ENCODE results near the gene FLRT2. TPM values are rescaled to one million over a fixed set of nuclear protein-coding genes. Genes with fewer than 3 reads are reported as not detected.

FLRT2 gene
- total RNA-seq, 4 donors from 2014 or later: 2.2 to 7.1 (median 5.4) TPM

DNA sequence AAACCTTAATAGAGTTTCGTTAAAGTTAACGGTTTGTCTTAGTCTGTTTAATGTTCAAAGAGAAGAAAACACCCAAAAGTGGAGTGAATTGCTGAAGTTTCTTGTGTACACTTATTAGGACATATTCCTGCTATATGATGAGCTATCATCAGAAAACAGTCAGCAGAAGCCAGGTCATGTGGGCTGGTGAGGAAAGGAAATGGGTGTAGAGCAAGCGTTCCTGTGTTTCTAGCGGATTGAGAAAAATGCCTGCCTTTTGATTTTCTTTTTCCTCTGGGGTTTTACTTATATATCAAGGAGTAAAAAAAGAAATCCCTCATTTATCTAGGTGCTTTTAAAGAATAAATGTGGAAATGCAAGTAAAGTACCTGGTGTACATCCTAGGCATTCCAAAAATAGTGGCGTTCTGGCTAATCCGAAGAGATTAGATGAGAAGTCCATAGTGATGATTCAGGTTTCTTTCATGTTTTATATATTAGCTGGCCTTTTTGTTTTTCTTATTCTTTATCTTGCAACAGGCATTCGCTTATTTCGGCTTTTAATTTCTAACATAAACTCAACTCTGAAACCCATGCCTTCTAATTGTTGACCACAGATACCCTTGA, 50.7 kb downstream of the FLRT2 start:
- Histone ChIP-seq H3K4me3 (no peak overlapping the region), H3K27me3 (no peaks in the 10 kb centered on the region), H3K27ac (peak overlapping the region; percentile 35 to 86 (median 82)), H3K9me3 (no peaks in the 10 kb centered on the region), H3K36me3 (no peaks in the 10 kb centered on the region), H3K4me1 (peaks cover 47 to 60% of the 10 kb centered on the region in 2 donors)
- in situ Hi-C loops (cut with MboI; ENCODE audit: low sequenced_read_pairs in 4 of 4) (no loop called here), intact Hi-C loops (cut with DNase I; ENCODE audit: low total_unique reads) (no loop called here)
- no peak for TF ChIP-seq POLR2A (IDR thresholded peaks at IDR 0.05)
- TF ChIP-seq, protein P1, sequence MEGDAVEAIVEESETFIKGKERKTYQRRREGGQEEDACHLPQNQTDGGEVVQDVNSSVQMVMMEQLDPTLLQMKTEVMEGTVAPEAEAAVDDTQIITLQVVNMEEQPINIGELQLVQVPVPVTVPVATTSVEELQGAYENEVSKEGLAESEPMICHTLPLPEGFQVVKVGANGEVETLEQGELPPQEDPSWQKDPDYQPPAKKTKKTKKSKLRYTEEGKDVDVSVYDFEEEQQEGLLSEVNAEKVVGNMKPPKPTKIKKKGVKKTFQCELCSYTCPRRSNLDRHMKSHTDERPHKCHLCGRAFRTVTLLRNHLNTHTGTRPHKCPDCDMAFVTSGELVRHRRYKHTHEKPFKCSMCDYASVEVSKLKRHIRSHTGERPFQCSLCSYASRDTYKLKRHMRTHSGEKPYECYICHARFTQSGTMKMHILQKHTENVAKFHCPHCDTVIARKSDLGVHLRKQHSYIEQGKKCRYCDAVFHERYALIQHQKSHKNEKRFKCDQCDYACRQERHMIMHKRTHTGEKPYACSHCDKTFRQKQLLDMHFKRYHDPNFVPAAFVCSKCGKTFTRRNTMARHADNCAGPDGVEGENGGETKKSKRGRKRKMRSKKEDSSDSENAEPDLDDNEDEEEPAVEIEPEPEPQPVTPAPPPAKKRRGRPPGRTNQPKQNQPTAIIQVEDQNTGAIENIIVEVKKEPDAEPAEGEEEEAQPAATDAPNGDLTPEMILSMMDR (IDR thresholded peaks at IDR 0.05 in 4 of 5, conservative IDR thresholded peaks at IDR 0.05 in 1 of 5): no peak
- DNase-seq (no peak), ATAC-seq (no peak)

DNA sequence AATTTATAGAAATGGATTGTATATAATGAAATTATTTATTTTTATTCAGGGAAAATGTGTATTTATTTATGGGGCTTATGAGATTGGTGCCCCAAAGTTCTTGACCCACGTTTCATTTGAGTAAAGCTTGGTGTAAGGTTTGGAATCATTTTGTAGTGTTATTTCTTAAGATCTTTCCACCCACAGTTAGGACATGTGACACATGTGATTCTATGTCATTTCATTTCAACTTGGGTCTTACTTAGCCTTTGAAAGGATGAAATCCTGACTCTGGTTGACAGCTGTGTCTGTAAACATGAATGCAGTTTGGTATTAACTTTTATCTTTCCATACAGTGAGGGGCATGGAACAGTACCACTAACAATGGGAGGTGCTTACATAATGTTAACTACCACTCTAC, 51.7 kb downstream of the FLRT2 start:
- H3K27me3 ChIP-seq: no peaks in the 10 kb centered on the region
- no peaks in the 10 kb centered on the region for H3K36me3 ChIP-seq
- no peaks in the 10 kb centered on the region for H3K9me3 ChIP-seq
- TF ChIP-seq, protein P1 (IDR thresholded peaks at IDR 0.05 in 4 of 5, conservative IDR thresholded peaks at IDR 0.05 in 1 of 5): no peak
- in situ Hi-C loops (cut with MboI; ENCODE audit: low sequenced_read_pairs in 4 of 4) (no loop called here), intact Hi-C loops (cut with DNase I; ENCODE audit: low total_unique reads) (no loop called here)
- H3K4me1 ChIP-seq: peaks cover 37 to 51% of the 10 kb centered on the region in 2 donors
- H3K27ac ChIP-seq: peak overlapping the region; percentile 35 to 86 (median 82)
- DNase-seq (no peak), ATAC-seq (no peak)
- no peak overlapping the region for H3K4me3 ChIP-seq

DNA sequence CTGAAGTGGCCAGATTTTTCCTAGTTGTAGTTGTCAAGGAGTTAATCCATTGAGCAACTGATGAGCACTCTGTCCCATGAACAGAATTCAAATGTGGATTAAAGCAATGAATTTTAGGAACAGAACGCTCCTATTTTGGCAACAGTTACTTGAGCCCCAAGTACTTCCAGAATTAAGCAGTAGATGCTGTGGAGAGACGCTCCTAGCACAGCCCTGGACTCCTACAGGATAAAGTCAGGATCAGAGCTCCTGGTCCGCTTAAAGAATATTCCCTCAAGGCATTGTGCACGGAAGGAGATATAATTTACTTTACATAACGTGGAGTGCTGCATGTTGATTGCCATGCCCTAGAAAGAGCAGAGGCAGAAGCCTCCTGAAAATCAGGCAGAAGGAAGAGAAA, 53.4 kb downstream of the FLRT2 start:
- Histone ChIP-seq H3K4me1 (peaks cover 34 to 44% of the 10 kb centered on the region in 2 donors), H3K4me3 (no peak overlapping the region), H3K36me3 (no peaks in the 10 kb centered on the region), H3K27ac (peak overlapping the region; percentile 32 to 83 (median 65)), H3K27me3 (no peaks in the 10 kb centered on the region), H3K9me3 (no peaks in the 10 kb centered on the region)
- ATAC-seq (peak; percentile 22 to 46), DNase-seq (no peak)
- TF ChIP-seq, protein P1 (IDR thresholded peaks at IDR 0.05 in 4 of 5, conservative IDR thresholded peaks at IDR 0.05 in 1 of 5): no peak
- no peak for TF ChIP-seq POLR2A (IDR thresholded peaks at IDR 0.05)
- intact Hi-C loops (cut with DNase I; ENCODE audit: low total_unique reads): no loop called here
- in situ Hi-C loops (cut with MboI; ENCODE audit: low sequenced_read_pairs in 4 of 4): no loop called here

DNA sequence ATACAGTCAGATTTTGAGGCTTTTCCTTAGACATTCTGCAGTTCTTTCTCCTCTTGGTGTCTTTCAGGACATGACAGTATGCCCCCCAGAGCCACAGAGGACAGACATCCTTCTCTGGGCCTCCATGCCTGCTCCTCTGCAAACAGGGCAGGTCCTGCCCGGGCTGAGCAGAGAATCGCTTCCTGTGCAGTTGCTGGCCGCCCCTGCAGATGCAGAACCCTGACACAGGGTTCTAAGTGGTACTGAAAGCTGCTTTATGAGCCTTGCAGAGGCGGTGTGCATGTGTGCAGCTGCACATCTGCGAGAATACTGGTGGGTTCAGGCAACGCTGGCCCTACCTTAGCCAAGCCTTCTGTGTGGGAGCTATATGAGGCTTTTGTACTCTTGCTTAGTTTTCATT, 54.5 kb downstream of the FLRT2 start:
- TF ChIP-seq, protein P1 (IDR thresholded peaks at IDR 0.05 in 4 of 5, conservative IDR thresholded peaks at IDR 0.05 in 1 of 5): no peak
- TF ChIP-seq POLR2A (IDR thresholded peaks at IDR 0.05): no peak
- in situ Hi-C loops (cut with MboI; ENCODE audit: low sequenced_read_pairs in 4 of 4): no loop called here
- intact Hi-C loops (cut with DNase I; ENCODE audit: low total_unique reads): no loop called here
- H3K36me3 ChIP-seq: no peaks in the 10 kb centered on the region
- H3K9me3 ChIP-seq: no peaks in the 10 kb centered on the region
- H3K27me3 ChIP-seq: no peaks in the 10 kb centered on the region
- peaks cover 27 to 38% of the 10 kb centered on the region in 2 donors for H3K4me1 ChIP-seq
- H3K4me3 ChIP-seq: no peak overlapping the region
- peak overlapping the region in 1 of 4 donors; percentile 17 for H3K27ac ChIP-seq
- DNase-seq (no peak), ATAC-seq (no peak)
